Stomach (tissue), 9 donors: ENCODE results near the gene CTRL. TPM values are rescaled to one million over a fixed set of nuclear protein-coding genes. Genes with fewer than 3 reads are reported as not detected.
"Not testable (repeated sequence)": the region's sequence is repeated elsewhere in the genome, so short reads cannot be mapped to it uniquely, and the experiment has no call there.

Source experiments
- DNase-seq, 2 donors: peaks; one replicate each; pipeline versions ENCODE4 v3.0.0 to v3.0.0-alpha.2; 2013 to 2019
- H3K27ac ChIP-seq, 5 donors: fragments of 200-600 bp in 4 of 5; sonication (generic) in 4 of 5; one replicate each; pipeline ENCODE4 v1.5.1; 2013 to 2019; ENCODE audit warnings: mild to moderate bottlenecking in 1 of 5, moderate library complexity in 1 of 5
- H3K27me3 ChIP-seq, 3 donors: fragments of 200-600 bp; sonication (generic); one replicate each; pipeline ENCODE4 v1.5.1; 2017 to 2019; ENCODE audit warnings: mixed run types in 1 of 3
- H3K36me3 ChIP-seq, 4 donors: fragments of 200-600 bp; sonication (generic); 1 replicate in 3 of 4; 2 replicates in 1 of 4; pipeline ENCODE4 v1.5.1; 2016 to 2019
- H3K4me1 ChIP-seq, 4 donors: fragments of 200-600 bp; sonication (generic); one replicate each; pipeline ENCODE4 v1.5.1; 2016 to 2019
- H3K4me3 ChIP-seq, 4 donors: fragments of 200-600 bp; sonication (generic) in 3 of 4; one replicate each; pipeline ENCODE4 v1.5.1; 2016 to 2019; ENCODE audit warnings: mild to moderate bottlenecking in 1 of 4
- H3K9me3 ChIP-seq, 4 donors: fragments of 200-600 bp; sonication (generic); one replicate each; pipeline ENCODE4 v1.5.1; 2016 to 2019
- EP300 ChIP-seq: sonication (generic); formaldehyde crosslinking; IDR thresholded peaks from one replicate; pipeline ENCODE4 v1.6.1; 2017; ENCODE audit warnings: antibody characterized with exemption
- POLR2A ChIP-seq, 4 donors: fragments of 450-650 bp; IDR thresholded peaks; one replicate each; pipeline ENCODE4 v1.6.1; 2016; ENCODE audit warnings: antibody characterized with exemption in 4 of 4, control low read depth in 2 of 4, mild to moderate bottlenecking in 1 of 4, moderate library complexity in 1 of 4
- POLR2AphosphoS5 ChIP-seq, 3 donors: sonication (generic); formaldehyde crosslinking; IDR thresholded peaks; one replicate each; pipeline ENCODE4 v1.6.1; 2016; ENCODE audit warnings: antibody characterized with exemption in 3 of 3
- WGBS, 5 donors: extraction: QIAGEN DNeasy Blood & Tissue Kit in 3 of 5; methylation state at CpG; one replicate each; pipeline versions ENCODE4 v1.1.5 to v1.1.7; 2013 to 2018; 5-methylcytosine and 5-hydroxymethylcytosine counted together
- intact Hi-C: fragments of 100-400 bp; cut with DNase I; formaldehyde crosslinking; loops from one replicate; pipeline ENCODE4 v1.15.1; 2023; ENCODE audit warnings: low total_unique reads
- polyA plus RNA-seq, 3 donors: library from polyadenylated mRNA; stranded (reverse); fragments of 200-250 nt; gene quantifications; one replicate each; pipeline ENCODE4 v1.2.3, GENCODE V29; 2013
- total RNA-seq, 5 donors: library from RNA; depleted of rRNA; stranded (reverse); fragments of >200 nt; gene quantifications; one replicate each; pipeline versions ENCODE4 v1.1.0 to v1.2.3, GENCODE V29; 2014 to 2016
- TF ChIP-seq, protein P1 (sequence below), 7 experiments: fragments of 450-650 bp in 4 of 7; fragments of 200-600 bp in 3 of 7; sonication (generic) in 3 of 7; IDR thresholded peaks; one replicate each; pipeline ENCODE4 v1.5.1; 2016 to 2019; ENCODE audit warnings: antibody characterized with exemption in 7 of 7, control low read depth in 2 of 7, mild to moderate bottlenecking in 1 of 7
- donor health status: healthy with polysubstance abuse.
- donor health status: Bipolar disorder and iron deficiency.
- donor health status: healthy.

The CTRL gene
- total and polyA plus RNA-seq, 8 donors, result 0.37 to 11.0 (median 2.1) TPM; not detected in 1

DNA sequence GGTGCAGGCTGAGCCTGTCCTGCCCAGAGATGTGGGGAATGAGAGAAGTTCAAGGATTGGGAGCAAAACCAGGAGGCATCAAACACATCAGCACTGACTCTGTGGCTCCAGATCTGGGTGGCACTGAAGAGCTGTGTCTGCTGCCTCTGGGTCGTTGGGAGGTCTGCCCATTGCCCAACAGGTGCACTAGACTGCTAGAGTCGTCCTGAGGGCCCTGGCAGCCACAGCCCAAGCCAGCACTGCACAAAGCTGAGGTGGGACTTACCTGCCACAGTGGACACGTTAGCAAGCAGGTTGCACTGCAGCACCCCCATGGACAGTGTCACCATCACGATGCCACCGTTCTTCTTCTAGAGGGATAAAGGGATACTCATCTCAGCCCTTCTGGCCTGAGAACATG lies 45.3 kb upstream of the CTRL start:
- DNase-seq, result no peak
- Histone ChIP-seq H3K4me3 (no peak overlapping the region), H3K27ac (no peak overlapping the region), H3K36me3 (no peaks in the 10 kb centered on the region), H3K9me3 (no peaks in the 10 kb centered on the region), H3K4me1 (no peaks in the 10 kb centered on the region), H3K27me3 (peaks cover 0 to 14% (median 7%) of the 10 kb centered on the region in 3 donors)
- intact Hi-C loops, result no loop called here
- no peak for TF ChIP-seq POLR2AphosphoS5 (IDR thresholded peaks at IDR 0.05)
- TF ChIP-seq POLR2A (IDR thresholded peaks at IDR 0.05), result no peak
- TF ChIP-seq, protein P1, sequence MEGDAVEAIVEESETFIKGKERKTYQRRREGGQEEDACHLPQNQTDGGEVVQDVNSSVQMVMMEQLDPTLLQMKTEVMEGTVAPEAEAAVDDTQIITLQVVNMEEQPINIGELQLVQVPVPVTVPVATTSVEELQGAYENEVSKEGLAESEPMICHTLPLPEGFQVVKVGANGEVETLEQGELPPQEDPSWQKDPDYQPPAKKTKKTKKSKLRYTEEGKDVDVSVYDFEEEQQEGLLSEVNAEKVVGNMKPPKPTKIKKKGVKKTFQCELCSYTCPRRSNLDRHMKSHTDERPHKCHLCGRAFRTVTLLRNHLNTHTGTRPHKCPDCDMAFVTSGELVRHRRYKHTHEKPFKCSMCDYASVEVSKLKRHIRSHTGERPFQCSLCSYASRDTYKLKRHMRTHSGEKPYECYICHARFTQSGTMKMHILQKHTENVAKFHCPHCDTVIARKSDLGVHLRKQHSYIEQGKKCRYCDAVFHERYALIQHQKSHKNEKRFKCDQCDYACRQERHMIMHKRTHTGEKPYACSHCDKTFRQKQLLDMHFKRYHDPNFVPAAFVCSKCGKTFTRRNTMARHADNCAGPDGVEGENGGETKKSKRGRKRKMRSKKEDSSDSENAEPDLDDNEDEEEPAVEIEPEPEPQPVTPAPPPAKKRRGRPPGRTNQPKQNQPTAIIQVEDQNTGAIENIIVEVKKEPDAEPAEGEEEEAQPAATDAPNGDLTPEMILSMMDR (IDR thresholded peaks at IDR 0.05), result no peak
- no peak for TF ChIP-seq EP300
- 58 to 76% (median 63%) methylated on average over 4 to 5 of the region's 5 CpGs for WGBS, 5 donors

DNA sequence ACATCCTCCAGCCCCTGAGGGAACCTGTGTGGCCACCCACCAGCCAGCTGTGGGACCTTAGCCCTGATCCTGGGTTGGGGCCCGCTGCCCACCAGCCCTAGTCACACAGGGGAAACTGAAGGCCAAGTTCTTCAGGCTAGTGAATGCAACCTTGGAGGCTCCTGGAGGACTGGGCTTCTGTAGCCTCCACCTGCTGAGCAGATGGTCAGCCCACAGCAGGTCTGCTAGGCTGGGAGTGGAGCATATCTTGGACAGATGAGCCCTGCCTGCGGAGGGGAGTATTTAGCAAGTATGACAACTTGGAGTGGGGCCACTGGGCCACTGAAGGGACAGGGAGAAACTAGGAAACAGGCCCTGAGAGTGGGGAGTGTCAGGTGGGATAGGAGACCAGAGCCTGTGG lies 44.5 kb upstream of the CTRL start:
- intact Hi-C loops, result no loop called here
- no peaks in the 10 kb centered on the region for H3K9me3 ChIP-seq
- WGBS, 5 donors, result 90 to 100% (median 94%) methylated on average over 2 of the region's 2 CpGs
- H3K27me3 ChIP-seq, result peaks cover 0 to 14% (median 7%) of the 10 kb centered on the region in 3 donors
- no peak for DNase-seq
- H3K4me3 ChIP-seq, result no peak overlapping the region
- TF ChIP-seq POLR2AphosphoS5 (IDR thresholded peaks at IDR 0.05), result no peak
- TF ChIP-seq POLR2A (IDR thresholded peaks at IDR 0.05), result no peak
- TF ChIP-seq, protein P1 (IDR thresholded peaks at IDR 0.05), result no peak
- no peak for TF ChIP-seq EP300
- H3K36me3 ChIP-seq, result no peaks in the 10 kb centered on the region
- H3K4me1 ChIP-seq, result no peaks in the 10 kb centered on the region
- no peak overlapping the region for H3K27ac ChIP-seq

DNA sequence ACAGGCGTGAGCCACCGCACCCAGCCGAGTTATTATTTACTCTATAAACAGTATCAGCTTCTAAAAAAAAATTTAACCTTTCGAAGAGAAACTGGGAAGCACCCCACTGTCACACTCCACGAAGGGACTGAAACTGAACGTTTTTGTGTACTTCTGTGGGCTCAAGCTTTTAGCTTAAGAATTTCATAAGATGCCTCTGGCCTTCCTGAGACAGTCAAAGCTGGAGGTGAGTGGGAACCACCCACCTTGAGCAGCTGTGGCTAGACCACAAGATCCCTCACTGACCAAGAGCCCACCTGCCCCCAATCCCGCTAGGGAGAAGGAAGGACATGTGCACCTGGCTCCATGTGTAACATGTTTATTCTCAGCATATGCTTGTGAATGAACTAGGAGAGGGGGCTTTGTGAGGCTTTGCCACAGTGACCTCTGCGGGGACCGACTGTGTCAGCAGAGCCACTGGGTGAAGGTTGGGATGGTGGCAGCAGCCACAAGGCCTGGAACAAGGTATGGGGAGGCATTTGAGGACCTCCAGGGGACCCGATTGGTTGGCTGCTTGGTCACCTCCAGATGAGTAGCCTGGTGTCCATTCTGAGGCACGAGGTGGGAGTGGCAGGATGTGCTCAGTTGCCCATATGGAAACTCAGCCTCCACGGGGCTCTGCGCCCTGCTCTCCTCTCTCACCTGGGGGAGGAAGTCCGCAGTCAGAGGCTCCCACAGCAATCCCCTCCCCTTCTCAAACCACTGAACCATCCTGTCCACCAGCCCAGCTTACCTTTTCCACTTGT lies 43.9 kb upstream of the CTRL start:
- 48 to 69% (median 63%) methylated on average over 13 to 14 of the region's 14 CpGs for WGBS, 5 donors
- TF ChIP-seq POLR2A (IDR thresholded peaks at IDR 0.05), result no peak
- TF ChIP-seq POLR2AphosphoS5 (IDR thresholded peaks at IDR 0.05), result no peak
- TF ChIP-seq, protein P1 (IDR thresholded peaks at IDR 0.05), result no peak
- no peak for TF ChIP-seq EP300
- Histone ChIP-seq H3K9me3 (no peaks in the 10 kb centered on the region), H3K36me3 (no peaks in the 10 kb centered on the region), H3K27ac (no peak overlapping the region), H3K4me3 (no peak overlapping the region), H3K4me1 (no peaks in the 10 kb centered on the region), H3K27me3 (peaks cover 0 to 8% (median 6%) of the 10 kb centered on the region in 3 donors)
- DNase-seq, result no peak
- intact Hi-C loops, result no loop called here

DNA sequence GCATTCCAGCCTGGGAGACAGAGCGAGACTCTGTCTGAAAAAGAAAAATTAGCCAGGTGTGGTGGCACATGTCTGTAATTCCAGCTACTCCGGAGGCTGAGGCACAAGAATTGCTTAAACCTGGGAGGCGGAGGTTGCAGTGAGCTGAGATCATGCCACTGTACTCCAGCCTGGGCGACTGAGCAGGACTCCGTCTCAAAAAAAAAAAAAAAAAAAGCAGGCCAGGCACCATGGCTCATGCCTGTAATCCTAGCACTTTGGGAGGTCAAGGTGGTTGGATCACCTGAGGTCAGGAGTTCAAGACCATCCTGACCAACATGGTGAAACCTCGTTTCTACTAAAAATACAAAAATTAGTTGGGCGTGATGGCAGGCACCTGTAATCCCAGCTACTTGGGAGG lies 40.6 kb upstream of the CTRL start:
- H3K27ac ChIP-seq, H3K36me3 ChIP-seq, H3K27me3 ChIP-seq, intact Hi-C loops, H3K9me3 ChIP-seq, DNase-seq, H3K4me3 ChIP-seq: not testable (repeated sequence)
- H3K4me1 ChIP-seq, result peaks cover 3 to 16% (median 11%) of the 10 kb centered on the region in 4 donors
- 88 to 93% (median 92%) methylated on average over 7 of the region's 7 CpGs for WGBS, 5 donors

DNA sequence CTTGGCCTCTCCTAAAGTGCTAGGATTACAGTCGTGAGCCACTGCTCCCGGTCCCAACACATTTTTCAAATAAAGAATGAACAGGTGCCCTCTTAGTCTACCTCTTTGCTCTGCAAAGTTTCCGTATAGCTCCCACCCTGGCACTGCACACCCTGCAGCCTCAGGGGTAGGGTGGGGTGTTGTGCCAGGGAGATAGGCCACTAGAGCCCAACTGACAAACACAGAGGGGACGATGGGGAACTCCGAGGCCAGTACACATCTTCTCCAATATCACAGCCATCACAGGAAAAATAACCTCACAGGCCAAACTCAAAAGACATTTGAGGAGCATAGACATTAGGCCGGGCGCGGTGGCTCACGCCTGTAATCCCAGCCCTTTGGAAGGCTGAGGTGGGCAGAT lies 39.4 kb upstream of the CTRL start:
- intact Hi-C loops, result no loop called here
- no peak for TF ChIP-seq POLR2AphosphoS5 (IDR thresholded peaks at IDR 0.05)
- TF ChIP-seq, protein P1 (IDR thresholded peaks at IDR 0.05), result no peak
- no peak for TF ChIP-seq POLR2A (IDR thresholded peaks at IDR 0.05)
- no peak for TF ChIP-seq EP300
- H3K4me1 ChIP-seq, result peaks cover 15 to 28% (median 23%) of the 10 kb centered on the region in 4 donors
- H3K27ac ChIP-seq, result no peak overlapping the region
- H3K36me3 ChIP-seq, result no peaks in the 10 kb centered on the region
- no peak for DNase-seq
- no peaks in the 10 kb centered on the region for H3K27me3 ChIP-seq
- no peaks in the 10 kb centered on the region for H3K9me3 ChIP-seq
- whole genome bisulfite sequencing, 5 donors, result 82 to 95% (median 88%) methylated on average over 9 of the region's 9 CpGs
- H3K4me3 ChIP-seq, result no peak overlapping the region
